HG02943 (cell line): ENCODE results near the gene OR2T35.

Source experiments
- ATAC-seq: cut with Tn5 transposase; IDR thresholded peaks from one replicate; pipeline ENCODE4 v1.9.1; 2021; ENCODE audit warnings: mild to moderate bottlenecking, low read depth, moderate library complexity; ENCODE audit not compliant: unreplicated experiment

Gene OR2T35

DNA sequence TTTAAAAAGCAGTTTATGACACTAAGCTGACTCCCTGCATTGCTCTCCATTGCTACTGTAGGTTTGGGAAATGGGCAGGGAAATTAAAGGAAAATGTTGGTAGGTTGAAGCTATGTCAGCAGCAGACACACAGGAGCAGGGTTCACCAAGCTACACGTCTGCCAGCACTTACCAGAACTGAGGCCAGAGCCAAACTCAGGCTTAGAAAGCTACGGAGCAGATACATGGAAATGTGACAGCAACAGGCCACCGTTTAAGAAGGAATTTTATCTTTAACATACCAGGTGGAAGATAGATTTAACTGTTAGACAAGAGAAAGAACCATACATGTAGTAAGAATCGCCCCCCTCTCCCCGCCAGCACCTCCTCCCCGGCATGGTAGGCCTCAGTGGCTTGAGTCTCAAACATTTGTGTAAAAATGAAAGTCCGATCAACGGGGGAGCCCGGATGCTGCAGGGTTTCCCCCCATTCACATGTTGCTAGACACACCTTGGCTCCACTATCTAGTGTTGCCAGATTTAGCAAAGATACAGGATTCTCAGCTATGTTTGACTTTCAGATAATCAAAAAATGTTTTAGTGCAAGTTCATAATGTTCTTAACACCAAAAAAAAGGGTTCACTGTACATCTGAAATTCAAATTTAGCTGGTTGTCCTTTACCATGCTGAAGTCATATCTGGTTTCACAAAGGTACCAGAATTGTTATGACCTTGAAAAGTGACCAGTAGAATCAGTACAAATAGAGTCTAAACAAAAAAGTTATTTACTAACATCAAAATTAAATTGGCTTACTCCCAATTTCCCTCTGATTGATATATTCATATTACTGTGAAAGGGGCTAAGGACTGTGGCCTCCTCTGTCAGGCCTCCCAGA, 16.9 kb downstream of the OR2T35 start:
- no peak for ATAC-seq

DNA sequence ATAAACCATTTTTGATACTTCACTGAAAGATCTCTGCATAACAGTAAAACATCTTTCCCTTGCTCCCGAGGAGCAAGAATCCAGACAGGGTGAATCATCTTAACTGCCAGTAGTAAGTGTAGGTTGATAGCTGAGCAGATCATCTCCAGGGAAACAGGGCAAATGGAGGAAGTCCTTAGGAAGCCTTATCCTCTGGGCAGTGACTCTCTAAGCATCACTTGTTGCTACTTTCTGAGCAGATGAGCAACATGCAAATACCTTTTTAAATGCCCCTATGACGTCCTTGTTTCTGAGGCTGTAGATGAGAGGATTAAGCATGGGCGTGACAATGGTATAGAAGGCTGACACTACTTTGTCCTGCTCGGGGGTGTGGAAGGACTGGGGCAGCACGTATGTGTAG, 19.1 kb downstream of the OR2T35 start:
- no peak for ATAC-seq

- no peak for ATAC-seq
These were observed 19.9 kb downstream of the OR2T35 start for GRCh38 chr1:248625166-248625565.

GRCh38 chr1:248622570-248623001, 22.5 kb downstream of the OR2T35 start:
- peak; percentile 91 for ATAC-seq

GRCh38 chr1:248621770-248622169, 23.3 kb downstream of the OR2T35 start:
- ATAC-seq, result no peak

DNA sequence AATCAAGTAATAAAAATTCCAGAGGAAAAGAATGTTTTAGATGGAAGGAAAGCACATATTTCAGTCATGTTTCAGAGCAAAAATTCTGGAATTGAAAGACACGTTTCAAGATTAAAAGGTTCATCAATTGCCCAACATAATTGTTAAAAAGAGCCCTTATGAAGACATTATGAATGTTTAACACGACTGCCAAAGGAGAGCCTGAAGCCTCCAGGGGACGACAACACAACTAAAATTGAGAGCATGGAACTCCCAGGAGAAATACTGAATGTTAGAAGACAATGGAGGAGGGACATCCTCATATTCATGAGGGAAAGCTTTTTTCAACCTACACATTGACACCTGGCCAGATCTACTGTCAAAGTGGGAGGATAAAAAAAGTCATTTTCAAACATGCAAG, 26.2 kb downstream of the OR2T35 start:
- ATAC-seq, result no peak

- no peak for ATAC-seq
These were observed 27.0 kb downstream of the OR2T35 start for GRCh38 chr1:248618119-248618518.

DNA sequence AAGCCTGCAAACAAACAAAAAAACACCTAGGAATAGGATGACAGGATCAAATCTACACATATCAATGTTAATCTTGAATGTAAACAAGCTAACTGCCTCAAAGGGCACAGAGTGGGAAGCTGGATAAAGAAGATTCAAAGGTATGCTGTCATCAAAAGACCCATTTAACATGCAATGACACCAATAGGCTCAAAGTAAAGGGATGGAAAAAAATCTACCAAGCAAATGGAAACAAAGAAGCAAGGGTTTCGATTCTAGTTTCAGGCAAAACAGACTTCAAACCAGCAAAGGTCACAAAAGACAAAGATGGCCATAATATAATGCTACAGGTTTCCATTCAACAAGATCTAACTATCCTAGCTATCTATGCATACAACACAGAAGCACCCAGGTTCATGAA, 31.3 kb downstream of the OR2T35 start:
- ATAC-seq, result no peak

DNA sequence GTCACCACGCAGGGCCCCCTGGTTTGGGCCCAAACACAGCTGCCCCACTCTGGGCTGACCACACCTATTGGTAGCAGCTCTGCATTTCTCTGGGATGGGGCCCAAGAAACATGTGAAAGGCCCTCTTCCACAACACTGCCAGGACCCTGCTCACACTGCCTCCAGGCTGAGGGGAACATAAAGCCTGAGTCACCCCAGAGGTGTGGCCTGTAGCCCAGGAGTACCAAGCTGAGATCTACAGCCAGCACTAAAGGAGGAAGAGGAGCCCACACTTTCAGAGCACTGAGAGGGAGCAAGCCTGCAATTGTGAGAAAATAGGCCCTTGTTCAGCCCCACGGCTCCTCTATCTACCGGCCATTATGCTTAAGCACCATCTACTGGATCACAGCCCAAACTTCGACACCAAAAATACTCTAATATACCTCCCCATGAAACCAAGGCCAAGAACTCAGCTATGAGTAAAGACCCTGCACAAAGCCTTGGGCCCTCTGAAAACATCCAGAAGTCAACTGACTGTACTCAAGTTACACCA, 33.1 kb downstream of the OR2T35 start:
- no peak for ATAC-seq

GRCh38 chr1:248610301-248610700, 34.8 kb downstream of the OR2T35 start:
- no peak for ATAC-seq

GRCh38 chr1:248599396-248599795, 45.7 kb downstream of the OR2T35 start:
- no peak for ATAC-seq

GRCh38 chr1:248597589-248597988, 47.5 kb downstream of the OR2T35 start, which contains the start of gene OR2T10:
Gene OR2T10 (minus strand): TSS chr1:248597700. CDS start chr1:248593768, 3,932 bp downstream.
- ATAC-seq, result no peak

DNA sequence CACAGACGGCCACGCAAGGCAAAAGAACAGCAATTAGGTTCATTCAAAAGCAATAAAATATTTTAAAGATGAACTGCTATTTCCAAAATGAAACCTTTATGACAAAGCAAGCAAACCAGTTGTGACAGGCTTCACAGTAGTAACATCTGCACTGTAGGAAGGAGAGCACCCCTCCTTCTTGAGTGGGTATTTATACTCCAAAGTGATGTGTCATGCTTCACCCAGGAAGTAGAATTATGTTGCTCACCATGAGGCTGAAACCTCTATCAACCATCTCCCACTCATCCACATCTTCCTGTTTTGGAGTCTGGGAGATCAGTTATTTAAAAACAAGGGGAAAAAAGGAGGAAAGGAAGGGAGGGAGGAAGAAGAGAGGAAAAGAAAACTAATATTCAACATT, 48.5 kb downstream of the OR2T35 start:
- no peak for ATAC-seq

GRCh38 chr1:248593226-248593625, 51.9 kb downstream of the OR2T35 start:
- no peak for ATAC-seq

DNA sequence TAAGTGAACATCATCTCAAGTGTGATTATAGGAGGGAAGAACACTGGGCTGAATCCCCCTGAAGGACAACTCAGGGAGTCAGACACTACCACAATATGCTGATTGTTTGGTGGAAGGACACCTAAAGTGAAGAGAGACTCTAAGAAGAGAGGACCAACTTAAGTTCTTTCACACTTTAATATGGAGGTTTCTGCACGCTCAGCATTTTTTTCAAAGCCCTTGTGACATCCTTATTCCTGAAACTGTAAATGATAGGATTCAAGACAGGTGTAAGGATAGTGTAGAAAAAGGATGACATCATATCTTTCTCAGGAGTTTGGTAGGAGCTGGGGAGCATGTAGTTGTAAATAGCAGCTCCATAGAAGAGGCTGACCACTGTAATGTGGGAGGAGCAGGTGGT, 52.4 kb downstream of the OR2T35 start:
- ATAC-seq, result no peak

- ATAC-seq, result no peak
These were observed 55.0 kb downstream of the OR2T35 start for GRCh38 chr1:248590055-248590454.

DNA sequence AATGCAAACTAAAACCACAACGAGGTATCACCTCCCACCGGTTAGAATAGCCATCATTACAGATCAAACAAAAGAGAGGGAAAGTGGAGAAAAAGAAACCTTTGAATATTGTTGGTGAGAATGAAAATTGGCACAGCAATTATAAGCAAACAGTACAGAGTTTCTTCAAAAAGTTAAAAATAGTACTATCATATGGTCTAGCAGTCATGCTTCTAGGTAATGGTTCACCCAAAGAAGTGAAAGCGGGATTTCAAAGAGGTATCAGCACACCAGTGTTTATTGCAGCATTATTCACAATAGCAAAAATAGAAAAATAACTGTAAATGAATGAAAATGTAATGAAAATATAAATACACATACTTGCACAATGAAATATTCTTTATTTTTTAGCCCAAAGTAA, 55.7 kb downstream of the OR2T35 start:
- ATAC-seq, result no peak
